ENCODE data around the gene RPIA.

DNA sequence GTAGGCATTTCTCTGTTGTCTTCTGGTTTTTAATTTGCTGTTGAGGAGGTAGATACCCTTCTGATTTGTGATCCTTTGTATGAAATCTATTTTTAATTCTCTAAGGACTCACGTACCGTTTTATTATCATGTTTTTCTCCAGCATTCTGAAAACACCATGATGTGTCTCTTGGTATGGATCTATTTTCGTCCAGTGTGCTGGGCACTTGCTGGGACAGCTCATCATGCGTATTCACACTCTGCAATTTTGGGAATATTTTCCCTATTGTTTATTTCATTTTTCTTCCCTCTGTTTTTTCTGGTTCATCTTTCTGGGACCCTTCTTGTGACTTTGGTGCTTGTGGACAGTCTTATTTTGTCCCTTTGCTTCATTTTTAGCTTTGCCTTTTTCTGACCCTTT is 21.9 kb downstream of the RPIA start:
- no peak for TF ChIP-seq MYNN (CRISPR knock-in tag; IDR thresholded peaks at IDR 0.05; ENCODE audit: low read depth)
- TF ChIP-seq SNAI1 (CRISPR knock-in tag; IDR thresholded peaks at IDR 0.05; ENCODE audit: borderline replicate concordance) = no peak
- TF ChIP-seq, protein P1, sequence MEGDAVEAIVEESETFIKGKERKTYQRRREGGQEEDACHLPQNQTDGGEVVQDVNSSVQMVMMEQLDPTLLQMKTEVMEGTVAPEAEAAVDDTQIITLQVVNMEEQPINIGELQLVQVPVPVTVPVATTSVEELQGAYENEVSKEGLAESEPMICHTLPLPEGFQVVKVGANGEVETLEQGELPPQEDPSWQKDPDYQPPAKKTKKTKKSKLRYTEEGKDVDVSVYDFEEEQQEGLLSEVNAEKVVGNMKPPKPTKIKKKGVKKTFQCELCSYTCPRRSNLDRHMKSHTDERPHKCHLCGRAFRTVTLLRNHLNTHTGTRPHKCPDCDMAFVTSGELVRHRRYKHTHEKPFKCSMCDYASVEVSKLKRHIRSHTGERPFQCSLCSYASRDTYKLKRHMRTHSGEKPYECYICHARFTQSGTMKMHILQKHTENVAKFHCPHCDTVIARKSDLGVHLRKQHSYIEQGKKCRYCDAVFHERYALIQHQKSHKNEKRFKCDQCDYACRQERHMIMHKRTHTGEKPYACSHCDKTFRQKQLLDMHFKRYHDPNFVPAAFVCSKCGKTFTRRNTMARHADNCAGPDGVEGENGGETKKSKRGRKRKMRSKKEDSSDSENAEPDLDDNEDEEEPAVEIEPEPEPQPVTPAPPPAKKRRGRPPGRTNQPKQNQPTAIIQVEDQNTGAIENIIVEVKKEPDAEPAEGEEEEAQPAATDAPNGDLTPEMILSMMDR (CRISPR knock-in tag; IDR thresholded peaks at IDR 0.05) = no peak
- TF ChIP-seq RAD51 (IDR thresholded peaks at IDR 0.05; ENCODE audit: borderline replicate concordance) = no peak
- no peak for TF ChIP-seq FOXK1 (CRISPR knock-in tag; IDR thresholded peaks at IDR 0.05; ENCODE audit: borderline replicate concordance, low read depth)
- TF ChIP-seq FOXA1 (IDR thresholded peaks at IDR 0.05) = no peak
- TF ChIP-seq FOXA1 (CRISPR knock-in tag; IDR thresholded peaks at IDR 0.05) = no peak
- no peak for TF ChIP-seq ZNF124 (CRISPR knock-in tag; IDR thresholded peaks at IDR 0.05)
- TF ChIP-seq ZNF792 (CRISPR knock-in tag; IDR thresholded peaks at IDR 0.05) = no peak
- no peak for TF ChIP-seq POLR2A (IDR thresholded peaks at IDR 0.05; ENCODE audit: insufficient read depth in 1 of 2, low read depth in 2 of 2, low read length in 2 of 2)
- no peak for TF ChIP-seq ZNF121 (CRISPR knock-in tag; IDR thresholded peaks at IDR 0.05)
- TF ChIP-seq EZH2 (conservative IDR thresholded peaks at IDR 0.05; ENCODE audit: low read depth, low read length) = no peak

All from HepG2 (cell line).